ENCODE data around the gene CASQ2.

- TF ChIP-seq POLR2A (IDR thresholded peaks at IDR 0.05): no peak
- no peak for TF ChIP-seq CTCF (IDR thresholded peaks at IDR 0.05)
Measured at GRCh38 chr1:115764541-115764940, 4.0 kb downstream of the CASQ2 start.

Data from testis (tissue), 2 donors.